Naive thymus-derived CD4-positive, alpha-beta T cell (primary cell): ENCODE measurements around the gene TMEM218. TPM values are rescaled to one million over a fixed set of nuclear protein-coding genes. Genes with fewer than 3 reads are reported as not detected.

Source experiments
- ATAC-seq: fragments of 150-1000 bp; cut with Tn5 transposase; 2 replicates; pipeline ENCODE4 v1.10.0; 2021; ENCODE audit warnings: mild to moderate bottlenecking, moderate library complexity
- CTCF ChIA-PET: fragments of 350-600 bp; sonication (Branson Sonifier 250); formaldehyde crosslinking; loops from one replicate; lab custom pipeline; 2021; ENCODE audit warnings: antibody characterized with exemption; lab: Charles Lee
- POLR2A ChIA-PET: fragments of 350-600 bp; sonication (Branson Sonifier 250); formaldehyde crosslinking; loops from one replicate; lab custom pipeline; 2021; ENCODE audit warnings: antibody characterized with exemption, inconsistent platforms; lab: Charles Lee
- DNase-seq, 9 donors: peaks; one replicate each; pipeline versions ENCODE4 v3.0.0 to v3.0.0-alpha.2; 2020 to 2022; ENCODE audit warnings: mixed read lengths in 1 of 9
- H3K27ac ChIP-seq: one replicate; pipeline ENCODE4 v1.7.0; 2013; ENCODE audit warnings: mild to moderate bottlenecking, low read depth, low read length, moderate library complexity
- H3K27me3 ChIP-seq, 2 donors: one replicate each; pipeline ENCODE4 v1.7.0; 2013; ENCODE audit warnings: low read length in 2 of 2, mild to moderate bottlenecking in 2 of 2, moderate library complexity in 2 of 2; ENCODE audit not compliant: control insufficient read depth in 2 of 2, insufficient read depth in 2 of 2
- H3K36me3 ChIP-seq, 3 experiments: 1 replicate in 2 of 3; 2 replicates in 1 of 3; pipeline ENCODE4 v1.7.0; 2013; ENCODE audit warnings: low read length in 3 of 3, mild to moderate bottlenecking in 3 of 3, moderate library complexity in 1 of 3; ENCODE audit not compliant: insufficient read depth in 3 of 3, control insufficient read depth in 2 of 3
- H3K4me1 ChIP-seq, 2 donors: one replicate each; pipeline ENCODE4 v1.7.0; 2013; ENCODE audit warnings: low read length in 2 of 2, mild to moderate bottlenecking in 2 of 2, moderate library complexity in 1 of 2; ENCODE audit not compliant: control insufficient read depth in 2 of 2, insufficient read depth in 2 of 2
- H3K4me3 ChIP-seq: 2 replicates; pipeline ENCODE4 v1.7.0; 2013; ENCODE audit warnings: mild to moderate bottlenecking, low read length
- H3K9me3 ChIP-seq, 3 experiments: 1 replicate in 2 of 3; 2 replicates in 1 of 3; pipeline ENCODE4 v1.7.0; 2013; ENCODE audit warnings: low read length in 3 of 3; ENCODE audit not compliant: control insufficient read depth in 2 of 3
- H3K27ac Mint-ChIP-seq, 9 donors: one replicate each; pipeline ENCODE4 v1.8.0; 2020 to 2022; ENCODE audit warnings: mixed read lengths in 9 of 9, mild to moderate bottlenecking in 8 of 9, moderate library complexity in 5 of 9, inconsistent platforms in 2 of 9
- H3K27me3 Mint-ChIP-seq, 5 donors: one replicate each; pipeline ENCODE4 v1.8.0; 2021 to 2022; ENCODE audit warnings: mixed read lengths in 5 of 5, mild to moderate bottlenecking in 1 of 5
- H3K36me3 Mint-ChIP-seq, 5 donors: one replicate each; pipeline ENCODE4 v1.8.0; 2020 to 2022; ENCODE audit warnings: mixed read lengths in 5 of 5, mild to moderate bottlenecking in 3 of 5, inconsistent platforms in 1 of 5
- H3K4me1 Mint-ChIP-seq, 7 donors: one replicate each; pipeline ENCODE4 v1.8.0; 2020 to 2022; ENCODE audit warnings: mixed read lengths in 7 of 7, mild to moderate bottlenecking in 3 of 7, inconsistent platforms in 1 of 7
- H3K4me3 Mint-ChIP-seq, 10 donors: one replicate each; pipeline ENCODE4 v1.8.0; 2020 to 2022; ENCODE audit warnings: mild to moderate bottlenecking in 10 of 10, mixed read lengths in 10 of 10, moderate library complexity in 6 of 10, inconsistent platforms in 2 of 10
- H3K9me3 Mint-ChIP-seq, 11 donors: one replicate each; pipeline ENCODE4 v1.8.0; 2020 to 2022; ENCODE audit warnings: mixed read lengths in 11 of 11, mild to moderate bottlenecking in 4 of 11, inconsistent platforms in 1 of 11, moderate library complexity in 1 of 11
- intact Hi-C, 2 donors: fragments of 100-400 bp; cut with micrococcal nuclease; formaldehyde crosslinking; loops; one replicate each; pipeline ENCODE4 v1.15.1; 2023
- polyA plus RNA-seq, 2 donors: library from polyadenylated mRNA; unstranded; fragments of 300-500 nt; fragmentation: Illumina TruSeq; gene quantifications; one replicate each; pipeline ENCODE4 v1.2.3, GENCODE V29; 2021
- total RNA-seq, 6 experiments: library from RNA in 5 of 6; stranded (reverse) in 5 of 6; gene quantifications; 1 replicate in 5 of 6; 2 replicates in 1 of 6; pipeline ENCODE4 v1.2.3 and lab custom pipeline; 2021 to 2026

TMEM218 gene
- total and polyA plus RNA-seq, 7 experiments from 2014 or later: 10.2 to 36.1 (median 17.3) TPM

GRCh38 chr11:125080531-125080911 is 30.9 kb downstream of the TMEM218 start:
- Mint-ChIP-seq H3K27ac (no peak overlapping the region), H3K4me1 (peaks cover 0 to 3% (median 0%) of the 10 kb centered on the region in 7 donors), H3K27me3 (peaks cover 0 to 10% (median 0%) of the 10 kb centered on the region in 5 donors), H3K36me3 (no peaks in the 10 kb centered on the region), H3K9me3 (no peaks in the 10 kb centered on the region), H3K4me3 (no peak overlapping the region)
- ATAC-seq (no peak), DNase-seq (peak in 1 of 9 donors; percentile 7)
- intact Hi-C loops: no loop called here
- H3K27me3 ChIP-seq: no peaks in the 10 kb centered on the region
- H3K9me3 ChIP-seq: no peaks in the 10 kb centered on the region
- ChIA-PET POLR2A (no interaction called here), CTCF (no interaction called here)
- no peak overlapping the region for H3K4me3 ChIP-seq
- H3K4me1 ChIP-seq: no peaks in the 10 kb centered on the region
- no peaks in the 10 kb centered on the region for H3K36me3 ChIP-seq
- no peak overlapping the region for H3K27ac ChIP-seq

GRCh38 chr11:125079878-125080530 is 31.4 kb downstream of the TMEM218 start:
- Histone ChIP-seq H3K27me3 (no peaks in the 10 kb centered on the region), H3K4me1 (no peaks in the 10 kb centered on the region), H3K36me3 (no peaks in the 10 kb centered on the region), H3K4me3 (no peak overlapping the region), H3K9me3 (no peaks in the 10 kb centered on the region), H3K27ac (no peak overlapping the region)
- Mint-ChIP-seq H3K4me3 (no peak overlapping the region), H3K9me3 (no peaks in the 10 kb centered on the region), H3K27me3 (peaks cover 0 to 10% (median 0%) of the 10 kb centered on the region in 5 donors), H3K36me3 (no peaks in the 10 kb centered on the region), H3K27ac (no peak overlapping the region), H3K4me1 (peaks cover 0 to 3% (median 0%) of the 10 kb centered on the region in 7 donors)
- intact Hi-C loops: no loop called here
- ATAC-seq (no peak), DNase-seq (peak in 1 of 9 donors; percentile 10)
- POLR2A ChIA-PET: no interaction called here
- CTCF ChIA-PET: no interaction called here

GRCh38 chr11:125079151-125079877 is 32.1 kb downstream of the TMEM218 start:
- H3K27me3 Mint-ChIP-seq: peaks cover 0 to 13% (median 0%) of the 10 kb centered on the region in 5 donors
- no peaks in the 10 kb centered on the region for H3K36me3 Mint-ChIP-seq
- ATAC-seq (no peak), DNase-seq (no peak)
- no peaks in the 10 kb centered on the region for H3K36me3 ChIP-seq
- intact Hi-C loops: no loop called here
- H3K4me1 ChIP-seq: no peaks in the 10 kb centered on the region
- peaks cover 0 to 2% (median 0%) of the 10 kb centered on the region in 7 donors for H3K4me1 Mint-ChIP-seq
- no peak overlapping the region for H3K4me3 Mint-ChIP-seq
- CTCF ChIA-PET: no interaction called here
- no peaks in the 10 kb centered on the region for H3K9me3 Mint-ChIP-seq
- POLR2A ChIA-PET: interaction anchor here (0.6 kb wide), 1 partner anchor 30 kb away, joined by 3 read pairs; no protein-coding TSS in a partner anchor
- H3K27me3 ChIP-seq: no peaks in the 10 kb centered on the region
- H3K4me3 ChIP-seq: no peak overlapping the region
- H3K27ac ChIP-seq: no peak overlapping the region
- H3K27ac Mint-ChIP-seq: no peak overlapping the region
- H3K9me3 ChIP-seq: no peaks in the 10 kb centered on the region

- Histone ChIP-seq H3K4me1 (no peaks in the 10 kb centered on the region), H3K9me3 (no peaks in the 10 kb centered on the region), H3K27me3 (no peaks in the 10 kb centered on the region), H3K4me3 (no peak overlapping the region), H3K27ac (no peak overlapping the region), H3K36me3 (no peaks in the 10 kb centered on the region)
- intact Hi-C loops: no loop called here
- DNase-seq (peak in 1 of 9 donors; percentile 10), ATAC-seq (no peak)
- POLR2A ChIA-PET: interaction anchor here (0.6 kb wide), 1 partner anchor 31 kb away, joined by 3 read pairs; no protein-coding TSS in a partner anchor
- H3K4me1 Mint-ChIP-seq: peaks cover 0 to 6% (median 0%) of the 10 kb centered on the region in 7 donors
- H3K9me3 Mint-ChIP-seq: no peaks in the 10 kb centered on the region
- H3K27ac Mint-ChIP-seq: no peak overlapping the region
- H3K4me3 Mint-ChIP-seq: no peak overlapping the region
- CTCF ChIA-PET: no interaction called here
- no peaks in the 10 kb centered on the region for H3K36me3 Mint-ChIP-seq
- H3K27me3 Mint-ChIP-seq: peaks cover 0 to 18% (median 0%) of the 10 kb centered on the region in 5 donors
Measured at GRCh38 chr11:125078516-125079140, 32.8 kb downstream of the TMEM218 start.

GRCh38 chr11:125078016-125078415 is 33.4 kb downstream of the TMEM218 start:
- Mint-ChIP-seq H3K27me3 (peaks cover 0 to 18% (median 0%) of the 10 kb centered on the region in 5 donors), H3K4me3 (no peak overlapping the region), H3K9me3 (no peaks in the 10 kb centered on the region), H3K36me3 (no peaks in the 10 kb centered on the region), H3K4me1 (peaks cover 0 to 6% (median 0%) of the 10 kb centered on the region in 7 donors), H3K27ac (peak overlapping the region in 2 of 9 donors; percentile 7 to 8)
- H3K27ac ChIP-seq: no peak overlapping the region
- H3K27me3 ChIP-seq: no peaks in the 10 kb centered on the region
- no peaks in the 10 kb centered on the region for H3K4me1 ChIP-seq
- no peaks in the 10 kb centered on the region for H3K9me3 ChIP-seq
- ChIA-PET CTCF (no interaction called here), POLR2A (no interaction called here)
- no peaks in the 10 kb centered on the region for H3K36me3 ChIP-seq
- DNase-seq (peak in 1 of 9 donors; percentile 7), ATAC-seq (no peak)
- intact Hi-C loops: no loop called here
- H3K4me3 ChIP-seq: no peak overlapping the region

GRCh38 chr11:125076378-125076945 is 35.0 kb downstream of the TMEM218 start:
- CTCF ChIA-PET: no interaction called here

More at GRCh38 chr11:125076378-125076945, 35.0 kb downstream of the TMEM218 start:
- Histone ChIP-seq H3K4me1 (no peaks in the 10 kb centered on the region), H3K27me3 (no peaks in the 10 kb centered on the region), H3K27ac (no peak overlapping the region), H3K4me3 (no peak overlapping the region), H3K36me3 (no peaks in the 10 kb centered on the region), H3K9me3 (no peaks in the 10 kb centered on the region)
- no peak for DNase-seq
- no peaks in the 10 kb centered on the region for H3K9me3 Mint-ChIP-seq
- intact Hi-C loops: no loop called here
- no peak for ATAC-seq
- POLR2A ChIA-PET: no interaction called here
- H3K36me3 Mint-ChIP-seq: no peaks in the 10 kb centered on the region
- no peak overlapping the region for H3K27ac Mint-ChIP-seq
- H3K4me3 Mint-ChIP-seq: no peak overlapping the region
- H3K4me1 Mint-ChIP-seq: peaks cover 0 to 6% (median 0%) of the 10 kb centered on the region in 7 donors
- H3K27me3 Mint-ChIP-seq: peaks cover 0 to 24% (median 4%) of the 10 kb centered on the region in 5 donors
